A549 (cell line): Measurements from ENCODE around the gene KBTBD13. TPM values are rescaled to one million over a fixed set of nuclear protein-coding genes. Genes with fewer than 3 reads are reported as not detected.

Source experiments
- ATAC-seq, 2 experiments: fragments of 200-7000 bp in 1 of 2; fragments of >200 bp in 1 of 2; cut with Nextera tagmentation in 1 of 2; cut with Tn5 transposase in 1 of 2; 3 replicates each; pipeline versions ENCODE4 v1.8.0 to v1.9.1; 2018 to 2020; ENCODE audit warnings: mild to moderate bottlenecking in 1 of 2, moderate library complexity in 1 of 2
- CTCF ChIA-PET: fragments of 300-600 bp; sonication (Branson Sonifier 250); formaldehyde crosslinking; extraction: SDS; loops from one replicate; lab custom pipeline; 2021; ENCODE audit warnings: antibody characterized with exemption, inconsistent platforms; lab: Yijun Ruan, JAX
- POLR2A ChIA-PET: fragments of 350-600 bp; formaldehyde crosslinking; extraction: SDS; loops from one replicate; lab custom pipeline; 2021; ENCODE audit warnings: antibody characterized with exemption, inconsistent platforms; lab: Yijun Ruan, JAX
- DNase-seq, 2 experiments: peaks; one replicate each; pipeline versions ENCODE4 v3.0.0 to v3.0.0-alpha.2; 2011 to 2016; ENCODE audit warnings: low read depth in 1 of 2, low spot score in 1 of 2
- FAIRE-seq: peaks from 2 replicates; lab custom pipeline; 2011; peaks lifted over from hg19 to GRCh38; lab: Jason Lieb, UNC
- H3K27ac ChIP-seq, 2 experiments: fragments of >200 bp; sonication (Bioruptor Twin); formaldehyde crosslinking; 3 replicates each; pipeline ENCODE4 v1.5.1; 2016 to 2017
- H3K4me1 ChIP-seq: fragments of >200 bp; sonication (Bioruptor Twin); formaldehyde crosslinking; 3 replicates; pipeline ENCODE4 v1.6.1; 2016
- H3K4me2 ChIP-seq: fragments of >200 bp; sonication (Bioruptor Twin); formaldehyde crosslinking; 3 replicates; pipeline ENCODE4 v1.6.1; 2016
- H3K4me3 ChIP-seq: fragments of >200 bp; sonication (Bioruptor Twin); formaldehyde crosslinking; 3 replicates; pipeline ENCODE4 v1.5.1; 2016
- H3K9me3 ChIP-seq: fragments of >200 bp; sonication (Bioruptor Twin); formaldehyde crosslinking; 3 replicates; pipeline ENCODE4 v1.6.1; 2016
- CBX2 ChIP-seq: fragments of 200-600 bp; sonication (generic); IDR thresholded peaks from 2 replicates; pipeline ENCODE4 v1.6.1; 2016; ENCODE audit warnings: low read depth, mild to moderate bottlenecking, borderline replicate concordance
- CBX8 ChIP-seq: fragments of 200-600 bp; sonication (generic); IDR thresholded peaks from 2 replicates; pipeline ENCODE4 v1.6.1; 2016
- CEBPB ChIP-seq, 2 experiments: fragments of >200 bp in 1 of 2; sonication (Bioruptor Twin) in 1 of 2; formaldehyde crosslinking in 1 of 2; IDR thresholded peaks; 2 replicates each; pipeline ENCODE4 v1.6.1; 2012 to 2016
- EP300 ChIP-seq, 2 experiments: fragments of >200 bp; sonication (Bioruptor Twin); formaldehyde crosslinking; IDR thresholded peaks; 2 replicates in 1 of 2; 3 replicates in 1 of 2; pipeline ENCODE4 v1.6.1; 2016 to 2017
- FOSB ChIP-seq: fragments of 250-450 bp; sonication (Bioruptor Pico); IDR thresholded peaks from 2 replicates; pipeline ENCODE4 v1.5.0; 2020; ENCODE audit warnings: mild to moderate bottlenecking, moderate library complexity
- FOSL2 ChIP-seq, 2 experiments: fragments of 450-650 bp in 1 of 2; fragments of >200 bp in 1 of 2; sonication (Bioruptor Twin) in 1 of 2; formaldehyde crosslinking; IDR thresholded peaks; 2 replicates each; pipeline versions ENCODE4 v1.5.0 to v1.6.1; 2016 to 2020; ENCODE audit warnings: mild to moderate bottlenecking in 1 of 2, moderate library complexity in 1 of 2
- GATA3 ChIP-seq: IDR thresholded peaks from 2 replicates; pipeline ENCODE4 v1.6.1; 2012; ENCODE audit warnings: borderline replicate concordance
- HOXA7 ChIP-seq: fragments of 250-450 bp; sonication (Bioruptor Pico); IDR thresholded peaks from 2 replicates; pipeline ENCODE4 v1.5.0; 2020; ENCODE audit warnings: mild to moderate bottlenecking, moderate library complexity
- JUN ChIP-seq, 2 experiments: fragments of >200 bp; sonication (Bioruptor Twin); formaldehyde crosslinking; IDR thresholded peaks; 2 replicates in 1 of 2; 3 replicates in 1 of 2; pipeline ENCODE4 v1.6.1; 2016 to 2017
- KDM1A ChIP-seq: fragments of 200-600 bp; sonication (generic); IDR thresholded peaks from 2 replicates; pipeline ENCODE4 v1.6.1; 2016; ENCODE audit warnings: low read depth, mild to moderate bottlenecking
- MAFK ChIP-seq: fragments of 450-650 bp; IDR thresholded peaks from 2 replicates; pipeline ENCODE4 v1.6.1; 2014; ENCODE audit not compliant: partially characterized antibody
- MYC ChIP-seq: IDR thresholded peaks from 2 replicates; pipeline ENCODE4 v1.6.1; 2012; ENCODE audit warnings: mild to moderate bottlenecking, inconsistent platforms, low read length, improper control_type of control experiment, borderline replicate concordance
- NFE2L2 ChIP-seq: fragments of 150-350 bp; conservative IDR thresholded peaks from 2 replicates; pipeline ENCODE4 v1.6.1; 2014; ENCODE audit warnings: low read length
- NR3C1 ChIP-seq: fragments of >200 bp; sonication (Bioruptor Twin); formaldehyde crosslinking; IDR thresholded peaks from 3 replicates; pipeline ENCODE4 v1.6.1; 2017
- PHF8 ChIP-seq: fragments of 200-600 bp; sonication (generic); IDR thresholded peaks from 2 replicates; pipeline ENCODE4 v1.6.1; 2016; ENCODE audit warnings: low read depth, mild to moderate bottlenecking, antibody characterized with exemption, moderate library complexity, borderline replicate concordance
- POLR2AphosphoS2 ChIP-seq: conservative IDR thresholded peaks from 2 replicates; pipeline ENCODE4 v1.6.1; 2012; ENCODE audit warnings: low read length, improper control_type of control experiment, inconsistent platforms
- RARB ChIP-seq: fragments of 250-450 bp; sonication (Bioruptor Pico); IDR thresholded peaks from 2 replicates; pipeline ENCODE4 v1.8.0; 2021; ENCODE audit warnings: mild to moderate bottlenecking, moderate library complexity
- RCOR1 ChIP-seq: fragments of 150-350 bp; IDR thresholded peaks from 2 replicates; pipeline ENCODE4 v1.6.1; 2014; ENCODE audit warnings: antibody characterized with exemption, low read length, low read depth
- RFX5 ChIP-seq: fragments of 450-650 bp; IDR thresholded peaks from 2 replicates; pipeline ENCODE4 v1.7.1; 2014; ENCODE audit warnings: antibody characterized with exemption, mild to moderate bottlenecking, moderate library complexity
- RNF2 ChIP-seq: fragments of 200-600 bp; sonication (generic); IDR thresholded peaks from 2 replicates; pipeline ENCODE4 v1.6.1; 2016; ENCODE audit warnings: low read depth, mild to moderate bottlenecking, antibody characterized with exemption, moderate library complexity, borderline replicate concordance
- SREBF2 ChIP-seq: fragments of 450-650 bp; IDR thresholded peaks from 2 replicates; pipeline ENCODE4 v1.6.1; 2014; ENCODE audit warnings: mild to moderate bottlenecking, moderate library complexity
- ZC3H11A ChIP-seq: fragments of 450-650 bp; IDR thresholded peaks from 2 replicates; pipeline ENCODE4 v1.6.1; 2014; ENCODE audit warnings: antibody characterized with exemption, mild to moderate bottlenecking
- ZFP36 ChIP-seq: fragments of 450-650 bp; IDR thresholded peaks from 2 replicates; pipeline ENCODE4 v1.6.1; 2014; ENCODE audit warnings: borderline replicate concordance; ENCODE audit not compliant: partially characterized antibody
- ZSCAN20 ChIP-seq: fragments of 250-450 bp; sonication (Bioruptor Pico); IDR thresholded peaks from 2 replicates; pipeline ENCODE4 v1.8.0; 2022; ENCODE audit warnings: mild to moderate bottlenecking, moderate library complexity
- WGBS: methylation state at CpG from one replicate; pipeline ENCODE4 v1.1.6; 2017; ENCODE audit errors: missing lambda C conversion rate; 5-methylcytosine and 5-hydroxymethylcytosine counted together
- polyA plus RNA-seq, 4 experiments: library from polyadenylated mRNA; depleted of rRNA in 3 of 4; stranded (reverse); fragments of >200 nt; fragmentation: RNase III in 1 of 4; extraction: RNeasy Plus Mini Kit Qiagen cat#74134 plus additional on column Dnase treatment in 1 of 4; gene quantifications; 2 replicates in 3 of 4; 3 replicates in 1 of 4; pipeline ENCODE4 v1.2.3, GENCODE V29; 2011 to 2017
- TF ChIP-seq, protein P1 (sequence below): fragments of 250-450 bp; sonication (Bioruptor Pico); IDR thresholded peaks from 2 replicates; pipeline ENCODE4 v1.5.0; 2020; ENCODE audit warnings: low read depth, mild to moderate bottlenecking, moderate library complexity
- TF ChIP-seq, protein P2 (sequence below): IDR thresholded peaks from 2 replicates; pipeline ENCODE4 v1.6.1; 2012
- TF ChIP-seq, protein P3 (sequence below): fragments of 250-450 bp; sonication (Bioruptor Pico); IDR thresholded peaks from 2 replicates; pipeline ENCODE4 v1.5.0; 2021; ENCODE audit warnings: mild to moderate bottlenecking, moderate library complexity, borderline replicate concordance
- TF ChIP-seq, protein P4 (sequence below): fragments of >200 bp; sonication (Bioruptor Twin); formaldehyde crosslinking; IDR thresholded peaks from 2 replicates; pipeline ENCODE4 v1.6.1; 2016
- TF ChIP-seq, protein P5 (sequence below): fragments of 200-600 bp; sonication (generic); IDR thresholded peaks from 2 replicates; pipeline ENCODE4 v1.6.1; 2016; ENCODE audit warnings: antibody characterized with exemption, mild to moderate bottlenecking, moderate library complexity
- TF ChIP-seq, protein P6 (sequence below): fragments of 150-350 bp; IDR thresholded peaks from 2 replicates; pipeline ENCODE4 v1.6.1; 2014; ENCODE audit warnings: low read depth, mild to moderate bottlenecking, low read length

Gene KBTBD13
- polyA plus RNA-seq, 2 of the 4 experiments (the other 2 are of a cell fraction) = not detected

DNA sequence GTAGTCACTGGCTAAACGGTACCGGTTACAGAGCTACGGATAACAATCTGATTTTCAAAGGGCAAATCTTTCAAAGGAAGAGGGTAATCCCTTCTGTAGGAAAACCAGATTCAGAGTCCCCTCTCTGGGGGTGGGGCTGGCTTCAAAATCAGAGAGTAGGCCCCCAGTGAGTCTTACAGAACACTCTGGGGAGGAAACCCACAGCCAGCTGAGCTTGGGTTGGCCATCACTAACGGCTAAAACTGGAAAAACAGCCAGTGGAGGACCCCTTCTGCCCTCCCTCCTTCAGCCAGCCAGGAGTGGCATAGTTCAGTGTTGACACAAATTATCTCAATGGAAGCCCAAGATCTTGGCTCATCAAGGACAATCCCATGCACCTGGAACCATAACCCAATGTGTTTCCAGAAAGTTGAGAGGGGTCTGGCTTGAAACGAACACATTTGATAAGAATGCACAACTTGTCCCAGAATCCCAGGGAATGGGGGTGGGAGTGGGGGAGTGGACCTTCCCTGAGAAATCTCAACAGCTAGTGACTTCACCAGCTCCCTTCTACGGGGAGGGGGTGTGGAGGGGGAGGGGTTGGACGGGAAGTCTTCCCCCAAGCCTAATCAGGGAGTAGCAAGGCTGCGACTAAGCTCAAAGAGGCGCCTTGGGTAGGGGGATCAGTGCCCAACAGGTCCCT lies 9.8 kb upstream of the KBTBD13 start:
- DNase-seq = no peak
- H3K4me1 ChIP-seq = peaks cover 5% of the 10 kb centered on the region; the same call in 2 of the 3 replicates
- no peak overlapping the region for H3K4me3 ChIP-seq
- TF ChIP-seq EP300 (IDR thresholded peaks at IDR 0.05) = no peak
- no peak for TF ChIP-seq POLR2AphosphoS2
- TF ChIP-seq, protein P1, sequence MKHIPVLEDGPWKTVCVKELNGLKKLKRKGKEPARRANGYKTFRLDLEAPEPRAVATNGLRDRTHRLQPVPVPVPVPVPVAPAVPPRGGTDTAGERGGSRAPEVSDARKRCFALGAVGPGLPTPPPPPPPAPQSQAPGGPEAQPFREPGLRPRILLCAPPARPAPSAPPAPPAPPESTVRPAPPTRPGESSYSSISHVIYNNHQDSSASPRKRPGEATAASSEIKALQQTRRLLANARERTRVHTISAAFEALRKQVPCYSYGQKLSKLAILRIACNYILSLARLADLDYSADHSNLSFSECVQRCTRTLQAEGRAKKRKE = no peak
- TF ChIP-seq KDM1A = no peak
- TF ChIP-seq RFX5 = no peak
- TF ChIP-seq, protein P2, sequence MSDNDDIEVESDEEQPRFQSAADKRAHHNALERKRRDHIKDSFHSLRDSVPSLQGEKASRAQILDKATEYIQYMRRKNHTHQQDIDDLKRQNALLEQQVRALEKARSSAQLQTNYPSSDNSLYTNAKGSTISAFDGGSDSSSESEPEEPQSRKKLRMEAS = no peak
- no peak for TF ChIP-seq GATA3
- TF ChIP-seq, protein P3, sequence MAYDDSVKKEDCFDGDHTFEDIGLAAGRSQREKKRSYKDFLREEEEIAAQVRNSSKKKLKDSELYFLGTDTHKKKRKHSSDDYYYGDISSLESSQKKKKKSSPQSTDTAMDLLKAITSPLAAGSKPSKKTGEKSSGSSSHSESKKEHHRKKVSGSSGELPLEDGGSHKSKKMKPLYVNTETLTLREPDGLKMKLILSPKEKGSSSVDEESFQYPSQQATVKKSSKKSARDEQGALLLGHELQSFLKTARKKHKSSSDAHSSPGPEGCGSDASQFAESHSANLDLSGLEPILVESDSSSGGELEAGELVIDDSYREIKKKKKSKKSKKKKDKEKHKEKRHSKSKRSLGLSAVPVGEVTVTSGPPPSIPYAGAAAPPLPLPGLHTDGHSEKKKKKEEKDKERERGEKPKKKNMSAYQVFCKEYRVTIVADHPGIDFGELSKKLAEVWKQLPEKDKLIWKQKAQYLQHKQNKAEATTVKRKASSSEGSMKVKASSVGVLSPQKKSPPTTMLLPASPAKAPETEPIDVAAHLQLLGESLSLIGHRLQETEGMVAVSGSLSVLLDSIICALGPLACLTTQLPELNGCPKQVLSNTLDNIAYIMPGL = no peak
- no peak for TF ChIP-seq CBX2
- TF ChIP-seq ZFP36 = no peak
- TF ChIP-seq, protein P4, sequence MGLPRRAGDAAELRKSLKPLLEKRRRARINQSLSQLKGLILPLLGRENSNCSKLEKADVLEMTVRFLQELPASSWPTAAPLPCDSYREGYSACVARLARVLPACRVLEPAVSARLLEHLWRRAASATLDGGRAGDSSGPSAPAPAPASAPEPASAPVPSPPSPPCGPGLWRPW = no peak
- TF ChIP-seq JUN (IDR thresholded peaks at IDR 0.05) = no peak
- TF ChIP-seq NFE2L2 = no peak
- TF ChIP-seq RARB = no peak
- TF ChIP-seq CEBPB (IDR thresholded peaks at IDR 0.05) = no peak
- no peak for TF ChIP-seq NR3C1
- TF ChIP-seq, protein P5, sequence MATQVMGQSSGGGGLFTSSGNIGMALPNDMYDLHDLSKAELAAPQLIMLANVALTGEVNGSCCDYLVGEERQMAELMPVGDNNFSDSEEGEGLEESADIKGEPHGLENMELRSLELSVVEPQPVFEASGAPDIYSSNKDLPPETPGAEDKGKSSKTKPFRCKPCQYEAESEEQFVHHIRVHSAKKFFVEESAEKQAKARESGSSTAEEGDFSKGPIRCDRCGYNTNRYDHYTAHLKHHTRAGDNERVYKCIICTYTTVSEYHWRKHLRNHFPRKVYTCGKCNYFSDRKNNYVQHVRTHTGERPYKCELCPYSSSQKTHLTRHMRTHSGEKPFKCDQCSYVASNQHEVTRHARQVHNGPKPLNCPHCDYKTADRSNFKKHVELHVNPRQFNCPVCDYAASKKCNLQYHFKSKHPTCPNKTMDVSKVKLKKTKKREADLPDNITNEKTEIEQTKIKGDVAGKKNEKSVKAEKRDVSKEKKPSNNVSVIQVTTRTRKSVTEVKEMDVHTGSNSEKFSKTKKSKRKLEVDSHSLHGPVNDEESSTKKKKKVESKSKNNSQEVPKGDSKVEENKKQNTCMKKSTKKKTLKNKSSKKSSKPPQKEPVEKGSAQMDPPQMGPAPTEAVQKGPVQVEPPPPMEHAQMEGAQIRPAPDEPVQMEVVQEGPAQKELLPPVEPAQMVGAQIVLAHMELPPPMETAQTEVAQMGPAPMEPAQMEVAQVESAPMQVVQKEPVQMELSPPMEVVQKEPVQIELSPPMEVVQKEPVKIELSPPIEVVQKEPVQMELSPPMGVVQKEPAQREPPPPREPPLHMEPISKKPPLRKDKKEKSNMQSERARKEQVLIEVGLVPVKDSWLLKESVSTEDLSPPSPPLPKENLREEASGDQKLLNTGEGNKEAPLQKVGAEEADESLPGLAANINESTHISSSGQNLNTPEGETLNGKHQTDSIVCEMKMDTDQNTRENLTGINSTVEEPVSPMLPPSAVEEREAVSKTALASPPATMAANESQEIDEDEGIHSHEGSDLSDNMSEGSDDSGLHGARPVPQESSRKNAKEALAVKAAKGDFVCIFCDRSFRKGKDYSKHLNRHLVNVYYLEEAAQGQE = no peak
- TF ChIP-seq RCOR1 = no peak
- TF ChIP-seq FOSL2 (IDR thresholded peaks at IDR 0.05) = no peak
- no peak for TF ChIP-seq FOSL2 (CRISPR knock-in tag; IDR thresholded peaks at IDR 0.05)
- TF ChIP-seq FOSB (CRISPR knock-in tag) = no peak
- TF ChIP-seq, all 56 proteins: peak for 0
- ATAC-seq (no peak), FAIRE-seq (no peak)
- no peak overlapping the region for H3K27ac ChIP-seq
- no peak overlapping the region for H3K4me2 ChIP-seq
- H3K9me3 ChIP-seq = no peaks in the 10 kb centered on the region
- ChIA-PET CTCF (interaction anchor here (0.6 to 33.7 kb wide), 5 partner anchors 7 to 863 kb away, joined by 3 to 1280 read pairs (median 37); partner anchors contain the start of genes KBTBD13, RASL12 and SLC51B), POLR2A (interaction anchor here (0.9 kb wide), 1 partner anchor 119 kb away, joined by 3 read pairs; the partner anchor contains the start of gene CLPX)
- WGBS = 78% methylated on average over 9 of the region's 9 CpGs

DNA sequence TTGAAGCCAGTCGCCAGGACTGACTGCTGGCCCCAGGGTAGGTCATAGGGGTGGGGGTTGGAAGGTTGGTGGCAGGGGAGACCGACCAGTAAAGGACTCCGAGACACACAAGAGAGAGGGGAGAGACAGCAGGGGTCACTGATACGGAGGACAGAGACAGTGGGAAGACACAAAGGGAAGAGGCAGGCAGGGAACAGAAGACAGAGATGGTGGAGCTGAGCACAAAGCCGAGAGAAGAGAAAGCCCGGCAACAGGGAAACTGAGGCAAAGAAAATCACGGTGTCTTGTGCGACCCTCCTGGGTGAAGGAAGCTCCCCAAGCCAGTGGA lies 9.3 kb upstream of the KBTBD13 start:
- DNase-seq = no peak
- Histone ChIP-seq H3K4me2 (peak overlapping the region; percentile 82), H3K4me1 (peaks cover 5% of the 10 kb centered on the region; the same call in 2 of the 3 replicates), H3K9me3 (no peaks in the 10 kb centered on the region), H3K27ac (peak overlapping the region in 1 of 2 experiments; percentile 71; a peak in 3 of 6 replicates), H3K4me3 (no peak overlapping the region; the same call in 2 of the 3 replicates)
- CTCF ChIA-PET = interaction anchor here (0.6 to 33.7 kb wide), 7 partner anchors 7 to 864 kb away, joined by 3 to 1280 read pairs (median 7); partner anchors contain the start of genes KBTBD13, RASL12 and SLC51B
- ATAC-seq = no peak
- WGBS = 62% methylated on average over 8 of the region's 8 CpGs
- POLR2A ChIA-PET = no interaction called here
- no peak for FAIRE-seq
- TF ChIP-seq RARB = no peak
- no peak for TF ChIP-seq FOSL2 (IDR thresholded peaks at IDR 0.05)
- no peak for TF ChIP-seq FOSL2 (CRISPR knock-in tag; IDR thresholded peaks at IDR 0.05)
- no peak for TF ChIP-seq PHF8
- no peak for TF ChIP-seq ZC3H11A
- TF ChIP-seq, protein P6, sequence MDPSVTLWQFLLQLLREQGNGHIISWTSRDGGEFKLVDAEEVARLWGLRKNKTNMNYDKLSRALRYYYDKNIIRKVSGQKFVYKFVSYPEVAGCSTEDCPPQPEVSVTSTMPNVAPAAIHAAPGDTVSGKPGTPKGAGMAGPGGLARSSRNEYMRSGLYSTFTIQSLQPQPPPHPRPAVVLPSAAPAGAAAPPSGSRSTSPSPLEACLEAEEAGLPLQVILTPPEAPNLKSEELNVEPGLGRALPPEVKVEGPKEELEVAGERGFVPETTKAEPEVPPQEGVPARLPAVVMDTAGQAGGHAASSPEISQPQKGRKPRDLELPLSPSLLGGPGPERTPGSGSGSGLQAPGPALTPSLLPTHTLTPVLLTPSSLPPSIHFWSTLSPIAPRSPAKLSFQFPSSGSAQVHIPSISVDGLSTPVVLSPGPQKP = no peak
- no peak for TF ChIP-seq GATA3
- TF ChIP-seq POLR2AphosphoS2 = no peak
- TF ChIP-seq RNF2 = no peak
- no peak for TF ChIP-seq ZSCAN20 (CRISPR knock-in tag)
- no peak for TF ChIP-seq CBX8
- no peak for TF ChIP-seq CBX2
- TF ChIP-seq MYC = no peak
- TF ChIP-seq MAFK = no peak
- no peak for TF ChIP-seq HOXA7 (CRISPR knock-in tag)
- no peak for TF ChIP-seq SREBF2
- no peak for TF ChIP-seq EP300 (IDR thresholded peaks at IDR 0.05)
